ENCODE data around the gene F8A2. TPM values are rescaled to one million over a fixed set of nuclear protein-coding genes. Genes with fewer than 3 reads are reported as not detected.
"Not testable (repeated sequence)": the region's sequence is repeated elsewhere in the genome, so short reads cannot be mapped to it uniquely, and the experiment has no call there.

The F8A2 gene
- total RNA-seq, 4 donors from 2014 or later = 1.2 to 29.8 (median 13.0) TPM; not detected in 1

DNA sequence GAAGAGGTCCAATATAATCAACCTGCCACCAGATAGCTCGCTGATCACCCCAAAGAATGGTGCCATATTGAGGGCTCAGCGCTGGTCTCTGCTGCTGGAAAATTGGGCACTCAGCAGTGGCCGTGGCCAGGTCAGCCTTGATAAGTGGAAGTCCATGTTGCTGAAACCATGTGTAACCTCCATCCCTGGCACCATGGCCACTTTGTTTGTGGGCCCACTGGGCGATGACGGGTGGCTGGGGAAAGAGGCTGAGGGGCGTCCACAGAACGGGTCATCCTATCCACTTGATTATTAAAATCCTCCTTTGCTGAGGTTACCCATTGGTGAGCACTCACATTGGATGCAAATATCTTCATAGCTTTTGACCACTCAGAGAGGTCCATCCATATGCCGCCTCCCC lies 7.7 kb downstream of the F8A2 start:
- no peaks in the 10 kb centered on the region for H3K36me3 ChIP-seq
- H3K4me3 ChIP-seq = no peak overlapping the region
- TF ChIP-seq, protein P1, sequence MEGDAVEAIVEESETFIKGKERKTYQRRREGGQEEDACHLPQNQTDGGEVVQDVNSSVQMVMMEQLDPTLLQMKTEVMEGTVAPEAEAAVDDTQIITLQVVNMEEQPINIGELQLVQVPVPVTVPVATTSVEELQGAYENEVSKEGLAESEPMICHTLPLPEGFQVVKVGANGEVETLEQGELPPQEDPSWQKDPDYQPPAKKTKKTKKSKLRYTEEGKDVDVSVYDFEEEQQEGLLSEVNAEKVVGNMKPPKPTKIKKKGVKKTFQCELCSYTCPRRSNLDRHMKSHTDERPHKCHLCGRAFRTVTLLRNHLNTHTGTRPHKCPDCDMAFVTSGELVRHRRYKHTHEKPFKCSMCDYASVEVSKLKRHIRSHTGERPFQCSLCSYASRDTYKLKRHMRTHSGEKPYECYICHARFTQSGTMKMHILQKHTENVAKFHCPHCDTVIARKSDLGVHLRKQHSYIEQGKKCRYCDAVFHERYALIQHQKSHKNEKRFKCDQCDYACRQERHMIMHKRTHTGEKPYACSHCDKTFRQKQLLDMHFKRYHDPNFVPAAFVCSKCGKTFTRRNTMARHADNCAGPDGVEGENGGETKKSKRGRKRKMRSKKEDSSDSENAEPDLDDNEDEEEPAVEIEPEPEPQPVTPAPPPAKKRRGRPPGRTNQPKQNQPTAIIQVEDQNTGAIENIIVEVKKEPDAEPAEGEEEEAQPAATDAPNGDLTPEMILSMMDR (IDR thresholded peaks at IDR 0.05) = no peak
- TF ChIP-seq POLR2A (IDR thresholded peaks at IDR 0.05) = no peak
- DNase-seq = no peak
- H3K27me3 ChIP-seq = no peaks in the 10 kb centered on the region
- H3K9me3 ChIP-seq = no peaks in the 10 kb centered on the region
- H3K4me1 ChIP-seq = no peaks in the 10 kb centered on the region
- H3K27ac ChIP-seq = no peak overlapping the region

DNA sequence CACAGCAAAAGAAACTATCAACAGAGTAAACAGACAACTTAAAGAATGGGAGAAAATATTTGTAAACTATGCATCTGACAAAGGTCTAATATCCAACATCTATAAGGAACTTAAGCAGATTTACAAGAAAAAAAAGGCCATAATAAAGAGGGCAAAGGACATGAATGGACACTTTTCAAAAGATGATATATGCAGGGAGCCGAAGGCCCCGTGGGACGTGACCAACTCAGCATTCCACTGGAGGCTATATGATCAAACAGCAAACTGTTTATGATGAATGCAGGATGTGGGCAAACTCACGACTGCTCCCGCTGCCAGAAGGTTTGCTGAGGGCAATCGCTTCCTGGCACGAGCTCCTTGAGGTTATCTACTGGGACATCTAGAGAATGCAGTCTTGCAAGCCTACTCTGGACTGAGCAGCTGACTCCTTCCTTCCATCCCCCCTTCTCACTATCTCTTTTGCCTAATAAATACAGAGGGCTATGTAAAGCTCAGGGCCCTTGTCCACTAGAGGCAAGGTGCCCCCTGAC lies 12.9 kb downstream of the F8A2 start:
- H3K4me3 ChIP-seq, H3K27me3 ChIP-seq, H3K9me3 ChIP-seq, H3K4me1 ChIP-seq, H3K27ac ChIP-seq, H3K36me3 ChIP-seq, DNase-seq: not testable (repeated sequence)

DNA sequence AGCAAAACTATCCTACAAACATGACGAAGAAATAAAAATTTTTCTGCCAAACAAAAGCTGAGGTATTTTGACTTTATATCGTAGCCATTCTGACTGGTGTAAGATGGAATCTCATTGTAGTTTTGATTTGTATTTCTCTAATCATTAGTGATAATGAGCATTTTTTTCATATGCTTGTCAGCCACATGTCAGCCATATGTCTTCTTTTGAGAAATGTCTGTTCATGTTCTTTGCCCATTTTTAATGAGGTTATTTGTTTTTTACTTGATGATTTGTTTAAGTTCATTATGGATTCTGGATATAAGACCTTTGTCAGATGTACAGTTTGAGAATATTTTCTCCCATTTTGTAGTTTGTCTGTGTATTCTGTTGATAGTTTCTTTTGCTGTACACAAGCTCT lies 24.5 kb downstream of the F8A2 start:
- Histone ChIP-seq H3K4me3 (no peak overlapping the region), H3K27me3 (no peaks in the 10 kb centered on the region), H3K36me3 (no peaks in the 10 kb centered on the region), H3K9me3 (no peaks in the 10 kb centered on the region), H3K4me1 (no peaks in the 10 kb centered on the region), H3K27ac (no peak overlapping the region)
- TF ChIP-seq POLR2A (IDR thresholded peaks at IDR 0.05) = no peak
- TF ChIP-seq, protein P1 (IDR thresholded peaks at IDR 0.05) = no peak
- no peak for DNase-seq

DNA sequence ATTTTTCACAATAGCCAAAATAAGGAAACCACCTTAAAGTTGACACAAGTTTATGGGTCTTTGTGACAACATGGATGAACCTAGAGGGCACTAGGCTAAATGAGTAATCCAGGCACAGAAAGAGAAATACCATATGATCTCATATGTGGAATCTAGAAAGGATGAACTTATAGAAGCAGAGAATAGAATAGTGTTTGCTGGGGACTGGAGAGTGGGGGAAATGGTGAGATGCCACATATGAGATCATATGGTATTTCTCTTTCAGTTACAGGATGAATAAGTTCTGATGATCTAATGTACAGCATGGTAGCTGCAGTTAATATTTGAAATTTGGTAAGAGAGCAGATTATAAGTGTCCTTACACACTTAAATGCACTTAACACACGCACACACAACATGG lies 35.9 kb downstream of the F8A2 start:
- H3K36me3 ChIP-seq = no peaks in the 10 kb centered on the region
- H3K27ac ChIP-seq = no peak overlapping the region
- no peaks in the 10 kb centered on the region for H3K9me3 ChIP-seq
- H3K4me3 ChIP-seq = no peak overlapping the region
- H3K27me3 ChIP-seq = no peaks in the 10 kb centered on the region
- no peaks in the 10 kb centered on the region for H3K4me1 ChIP-seq
- DNase-seq = no peak
- TF ChIP-seq, protein P1 (IDR thresholded peaks at IDR 0.05) = no peak
- TF ChIP-seq POLR2A (IDR thresholded peaks at IDR 0.05) = no peak

Small RNAs within 50 kb of the gene (small RNA-seq; reads per million reads assigned to genes)
- 0 reads per million in 2 donors for gene MIR1184-2

Other genes with a start within 250 kb of the F8A2 start
- 10 to 100 TPM; 11.7 to 31.9 (median 21.8) TPM for gene VBP1, start 165.6 kb upstream of the F8A2 start, total RNA-seq
- 1 to 10 TPM in 1 of 4 donors, under 1 TPM in 2, not detected in 1; 0.35 to 3.3 (median 0.80) TPM for gene RAB39B, start 117.6 kb upstream of the F8A2 start, total RNA-seq
- 10 to 100 TPM in 1 of 4 donors, 1 to 10 TPM in 3; 1.9 to 31.4 (median 4.2) TPM for gene CLIC2, start 47.5 kb upstream of the F8A2 start, total RNA-seq
- gene F8A3, start 76.5 kb downstream of the F8A2 start, total RNA-seq = 10 to 100 TPM in 3 of 4 donors, 1 to 10 TPM in 1; 9.9 to 26.5 (median 15.4) TPM
- 1 to 10 TPM in 3 of 4 donors, not detected in 1; 2.1 to 4.1 (median 2.4) TPM for gene SPRY3, start 230.5 kb downstream of the F8A2 start, total RNA-seq
- 10 to 100 TPM; 12.4 to 31.1 (median 18.5) TPM for gene TMLHE, start 230.9 kb downstream of the F8A2 start, total RNA-seq